Stimulated activated CD4-positive, alpha-beta T cell treated with anti-CD3 and anti-CD28 coated beads, TNF-alpha, amount 100 ng/mL, for 4 hours (primary cell): Measurements from ENCODE around the gene VPS4A.
"Not testable (repeated sequence)": the region's sequence is repeated elsewhere in the genome, so short reads cannot be mapped to it uniquely, and the experiment has no call there.

Source experiments
- DNase-seq, 3 experiments: peaks; one replicate each; pipeline ENCODE4 v3.0.0-alpha.2; 2020; ENCODE audit warnings: low read depth in 3 of 3

VPS4A gene

DNA sequence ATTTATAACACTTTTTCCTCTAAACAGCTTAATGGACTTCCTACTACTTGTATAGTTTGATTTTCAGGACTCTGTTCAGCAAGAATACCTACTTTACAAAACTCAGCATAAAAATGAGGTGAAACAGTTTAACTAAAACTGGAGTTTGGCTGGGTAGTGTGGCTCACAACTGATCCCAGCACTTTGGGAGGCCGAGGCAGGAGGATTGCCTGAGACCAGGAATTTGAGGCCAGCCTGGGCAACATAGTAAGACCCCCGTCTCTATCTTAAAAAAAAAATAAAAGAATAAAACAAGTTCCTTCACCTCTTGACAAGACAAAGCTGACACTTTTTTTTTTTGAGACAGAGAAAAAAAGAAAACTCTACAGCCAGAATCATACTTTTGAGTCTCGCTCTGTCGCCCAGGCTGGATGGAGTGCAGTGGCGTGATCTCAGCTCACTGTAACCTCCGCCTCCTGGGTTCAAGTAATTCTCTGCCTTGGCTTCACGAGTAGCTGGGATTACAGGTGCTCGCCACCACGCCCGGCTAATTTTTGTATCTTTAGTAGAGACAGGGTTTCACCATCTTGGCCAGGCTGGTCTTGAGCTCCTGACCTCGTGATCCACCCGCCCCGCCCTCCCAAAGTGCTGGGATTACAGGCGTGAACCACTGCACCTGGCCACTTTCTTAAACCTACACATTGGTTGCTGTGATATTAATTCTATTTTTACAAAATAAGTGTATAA is 16.6 kb downstream of the VPS4A start:
- no peak for DNase-seq

DNA sequence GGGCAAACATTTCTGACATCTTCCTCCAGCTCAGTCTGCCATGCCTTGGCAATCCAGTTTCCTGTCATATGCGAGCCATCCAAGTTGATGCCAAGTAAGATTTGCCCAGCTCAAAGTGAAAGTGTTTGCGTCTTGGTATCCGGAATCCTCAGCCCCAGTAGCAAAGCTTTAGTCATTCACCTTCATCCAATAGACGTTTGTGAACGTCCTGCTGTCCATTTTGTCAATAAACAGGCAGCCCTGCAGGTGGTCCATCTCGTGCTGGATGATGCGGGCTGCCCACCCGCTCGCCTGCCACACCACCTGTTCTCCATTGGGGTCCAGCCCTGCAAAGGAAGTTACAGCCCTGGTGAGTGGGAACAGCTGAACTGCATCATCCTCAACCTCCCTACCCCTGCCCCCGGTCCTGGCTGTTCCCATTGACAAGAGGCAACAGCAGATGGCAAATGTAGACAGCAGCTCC is 17.7 kb downstream of the VPS4A start:
- no peak for DNase-seq

DNA sequence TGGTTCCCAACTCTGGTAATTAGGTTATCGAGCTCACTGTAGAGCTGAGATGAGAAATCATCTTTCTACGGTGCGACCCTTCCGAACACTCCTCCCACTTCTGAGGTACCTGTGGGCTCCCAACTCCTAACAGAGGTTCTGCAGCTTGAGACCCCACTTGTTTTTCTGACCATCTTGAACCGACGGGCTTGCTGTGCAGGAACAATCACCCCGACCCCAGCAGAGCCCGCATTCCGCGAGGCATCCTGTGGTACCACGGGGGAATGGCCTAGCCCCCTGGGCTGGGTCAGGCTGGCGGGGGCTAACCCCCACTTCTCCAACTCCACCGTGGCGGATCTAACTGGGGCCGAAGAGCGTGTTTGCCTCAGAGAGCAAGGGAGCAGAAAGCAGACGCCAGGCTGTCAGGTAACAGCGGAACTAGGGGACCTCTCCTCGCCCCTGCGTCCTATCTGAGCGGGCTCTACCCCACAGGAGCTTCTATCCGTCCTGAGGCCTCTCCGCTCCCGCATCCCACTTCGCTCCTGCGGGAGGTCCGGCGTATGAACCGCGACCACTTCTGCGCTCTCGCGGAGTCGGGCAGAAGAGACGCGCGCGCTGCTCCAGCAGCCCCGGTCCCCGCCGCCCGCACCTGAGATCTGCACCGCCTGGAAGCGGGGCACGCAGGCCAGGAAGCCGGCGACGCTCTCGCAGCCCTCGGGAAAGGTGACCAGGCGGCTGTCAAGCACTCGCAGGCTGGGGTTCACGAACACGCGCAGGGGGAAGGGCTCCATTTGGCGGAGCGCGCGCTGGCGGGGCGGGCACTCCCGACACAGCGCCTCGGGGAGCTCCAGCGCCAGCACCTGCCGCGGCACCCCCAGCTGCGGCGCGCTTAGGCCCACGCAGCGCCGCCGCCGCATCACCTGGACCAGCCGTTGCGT is 18.5 kb downstream of the VPS4A start:
- peak in 2 of 3 experiments; percentile 41 to 42 for DNase-seq

DNA sequence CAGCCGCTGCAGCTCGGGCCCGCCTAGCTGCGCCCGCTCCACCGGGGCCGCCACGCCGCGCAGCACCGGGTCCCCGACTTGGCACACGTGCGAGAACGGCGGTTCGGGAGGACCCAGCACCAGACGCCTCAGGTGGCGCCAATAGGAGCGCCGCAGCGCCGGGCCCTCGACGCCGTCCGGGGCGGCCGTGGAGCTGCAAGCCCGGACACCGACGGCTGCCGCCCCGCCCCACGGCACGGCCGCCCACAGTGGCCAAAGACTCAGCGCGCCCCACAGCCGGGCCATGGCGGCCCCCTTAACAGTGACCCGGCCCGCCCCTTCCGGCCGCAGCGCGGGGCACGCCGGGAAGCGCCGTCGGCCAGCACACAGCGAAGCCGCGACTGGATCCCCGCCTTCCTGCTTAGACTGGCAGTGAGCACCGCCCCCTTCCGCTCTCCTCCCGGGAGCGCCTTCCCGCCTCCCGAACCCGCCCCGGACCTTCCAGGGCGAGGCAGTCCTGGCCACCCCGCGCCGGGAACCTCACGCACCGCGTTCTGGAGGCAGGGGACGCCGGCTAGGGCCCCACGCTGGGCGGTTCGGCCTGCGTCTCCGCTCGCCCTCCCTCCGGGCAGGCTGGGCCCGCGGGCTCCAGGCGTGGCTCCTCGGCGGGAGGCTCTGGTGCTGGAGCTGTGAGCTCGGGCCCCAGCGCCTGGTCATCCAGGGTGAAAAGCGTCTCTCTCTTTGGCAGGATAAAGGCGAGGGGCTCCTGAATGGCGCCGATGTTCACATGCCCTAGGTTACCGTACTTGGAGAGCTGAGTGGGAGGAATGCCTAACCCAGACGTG is 19.3 kb downstream of the VPS4A start, which contains the start of gene PDF:
Gene PDF, minus strand, starts transcription at position 303 of the 824 bp plus-strand sequence. Its CDS starts 18 bp downstream, at position 285.
- DNase-seq, result peak; percentile 68 to 77 (median 73)

DNA sequence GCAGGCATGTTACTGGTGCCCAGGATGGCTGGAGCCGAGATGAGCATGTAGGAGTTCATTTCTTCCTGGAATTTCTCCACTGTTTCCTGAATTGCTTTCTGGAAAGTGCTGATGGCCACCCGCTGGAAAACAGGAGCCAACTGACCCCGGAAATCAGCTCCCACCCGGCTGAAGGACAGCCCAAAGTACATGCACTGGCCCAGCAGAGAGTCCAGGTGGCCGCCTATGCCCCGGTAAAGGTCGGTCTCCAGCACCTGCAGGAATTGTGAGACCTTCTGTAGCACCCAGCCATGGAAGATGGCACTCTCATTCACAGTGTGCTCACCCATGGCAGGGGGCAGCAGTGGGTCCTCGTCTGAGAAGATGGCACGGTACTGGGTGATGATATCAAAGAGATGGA is 23.5 kb downstream of the VPS4A start:
- no peak for DNase-seq

DNA sequence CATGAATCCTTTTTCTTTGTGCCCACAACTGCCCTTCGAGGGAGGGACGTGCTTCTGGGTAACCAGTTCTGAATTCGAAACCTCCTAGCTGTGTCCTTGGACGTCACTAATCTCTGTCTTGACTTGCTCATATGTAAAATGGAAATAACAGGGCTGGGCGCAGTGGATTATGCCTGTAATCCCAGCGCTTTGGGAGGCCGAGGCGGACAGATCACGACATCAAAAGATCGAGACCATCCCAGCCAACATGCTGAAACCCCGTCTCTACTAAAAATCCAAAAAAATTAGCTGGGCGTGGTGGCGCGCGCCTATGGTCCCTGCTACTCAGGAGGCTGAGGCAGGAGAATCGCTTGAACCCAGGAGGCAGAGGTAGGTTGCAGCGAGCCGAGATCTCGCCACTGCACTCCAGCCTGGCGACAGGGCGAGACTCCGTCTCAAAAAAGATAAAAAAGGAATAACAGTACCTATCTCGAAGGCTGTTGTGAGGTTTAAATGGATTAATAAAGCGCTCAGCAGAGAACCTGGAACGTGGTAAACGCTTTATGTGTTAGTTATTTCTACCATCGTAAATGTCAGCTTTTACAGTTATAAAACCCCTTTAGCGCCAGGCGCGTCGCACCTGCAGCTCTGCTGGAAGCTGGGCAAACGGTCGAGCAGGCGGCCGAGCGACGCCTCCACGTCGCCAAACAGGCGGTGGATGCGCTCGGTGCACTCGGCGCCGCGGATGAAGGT is 27.6 kb downstream of the VPS4A start:
- DNase-seq, result no peak

DNA sequence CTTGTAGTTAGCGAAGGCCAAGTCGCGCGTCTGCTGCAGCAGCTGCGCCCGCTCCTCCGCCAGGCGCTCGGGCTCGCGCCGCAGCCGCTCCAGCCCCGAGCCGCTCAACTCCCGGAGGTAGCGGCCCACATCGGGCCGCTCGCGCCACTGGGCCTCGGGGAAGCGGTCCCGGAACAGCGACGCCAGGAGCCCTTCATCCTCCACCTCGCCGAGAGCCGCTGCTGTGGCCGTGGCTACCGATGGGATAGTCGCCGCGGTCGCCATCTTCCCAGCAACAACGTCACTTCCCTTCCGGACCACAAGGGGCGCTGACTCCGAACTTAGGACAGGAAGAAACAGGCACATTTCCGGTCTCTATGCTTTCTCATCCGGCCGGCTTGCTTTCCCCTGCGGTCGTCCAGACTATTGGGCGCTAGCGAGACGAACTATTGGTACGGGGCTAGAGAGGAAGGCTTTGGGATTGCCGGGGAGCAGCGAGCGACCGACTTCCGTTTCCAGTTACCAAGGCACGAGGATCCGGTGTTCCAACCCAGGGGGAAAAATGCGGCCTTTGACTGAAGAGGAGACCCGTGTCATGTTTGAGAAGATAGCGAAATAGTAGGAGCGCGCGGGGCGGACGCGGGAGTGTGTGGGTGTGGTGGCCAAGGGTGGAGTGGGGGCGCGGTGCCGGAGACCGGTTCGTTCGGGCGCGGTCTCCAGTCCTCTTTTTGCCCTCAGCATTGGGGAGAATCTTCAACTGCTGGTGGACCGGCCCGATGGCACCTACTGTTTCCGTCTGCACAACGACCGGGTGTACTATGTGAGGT is 28.3 kb downstream of the VPS4A start, which contains the start of the genes COG8 and NIP7:
Gene COG8, minus strand, starts transcription at position 276 of the 806 bp plus-strand sequence. Its CDS starts 12 bp downstream, at position 264.
Gene NIP7, plus strand, starts transcription at position 484 of the 806 bp plus-strand sequence. Its CDS starts 58 bp downstream, at position 542.
- DNase-seq, result peak; percentile 77 to 83 (median 83)

DNA sequence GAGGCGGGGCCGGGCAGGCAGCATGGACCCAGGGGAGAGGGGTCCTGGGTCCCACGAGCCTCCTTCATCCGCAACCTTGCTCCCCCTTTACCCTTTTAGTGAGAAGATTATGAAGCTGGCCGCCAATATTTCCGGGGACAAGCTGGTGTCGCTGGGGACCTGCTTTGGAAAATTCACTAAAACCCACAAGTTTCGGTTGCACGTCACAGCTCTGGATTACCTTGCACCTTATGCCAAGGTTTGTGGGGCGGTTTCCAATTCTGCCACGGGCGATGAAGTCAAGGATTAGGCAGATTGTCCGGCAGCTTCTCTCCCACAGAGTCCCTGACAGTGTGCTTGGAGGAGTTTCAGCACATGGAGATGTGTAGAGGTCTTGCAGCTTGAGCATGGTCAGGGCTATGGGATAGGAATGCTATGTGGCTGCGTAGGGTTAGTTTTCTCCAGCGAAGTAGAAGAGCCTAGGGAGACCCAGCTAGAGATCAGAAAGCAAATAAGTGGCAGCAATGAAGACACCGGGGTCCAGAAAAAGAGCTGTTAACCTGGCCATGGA is 29.0 kb downstream of the VPS4A start:
- DNase-seq, result no peak

DNA sequence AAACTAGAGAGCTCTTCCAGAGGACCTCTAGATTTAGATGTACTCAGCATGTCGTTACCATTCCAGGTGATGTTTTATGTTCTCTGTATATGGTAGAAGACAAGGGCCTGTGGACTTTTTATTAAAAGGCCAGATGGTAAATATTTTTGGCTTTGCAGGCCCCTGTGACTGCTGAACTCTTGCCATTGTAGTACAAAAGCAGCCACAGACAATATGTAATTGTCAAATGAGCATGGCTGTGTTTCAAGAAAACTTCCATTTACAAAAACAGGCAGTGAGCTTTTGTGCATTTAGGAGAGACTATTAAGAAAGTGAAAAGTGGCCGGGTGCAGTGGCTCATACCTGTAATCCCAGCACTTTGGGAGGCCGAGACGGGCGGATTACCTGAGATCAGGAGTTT is 33.0 kb downstream of the VPS4A start:
- no peak for DNase-seq

DNA sequence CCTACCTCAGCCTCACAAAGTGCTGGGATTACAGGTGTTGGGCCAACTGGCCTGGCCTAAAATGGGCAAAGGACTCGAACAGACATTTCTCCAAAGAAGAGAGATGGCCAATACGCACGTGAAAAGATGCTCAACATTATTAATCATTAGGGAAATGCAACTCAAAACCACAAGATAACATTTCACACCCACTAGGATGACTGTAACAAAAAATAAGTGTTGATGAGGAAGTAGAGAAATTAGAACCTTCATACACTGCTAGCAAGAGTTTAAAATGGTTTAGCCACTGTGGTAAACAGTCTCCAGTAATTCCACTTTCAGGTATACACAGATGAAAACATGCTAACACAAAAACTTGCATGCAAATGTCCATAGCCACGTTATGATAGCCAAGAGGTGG is 34.8 kb downstream of the VPS4A start:
- DNase-seq, result no peak

DNA sequence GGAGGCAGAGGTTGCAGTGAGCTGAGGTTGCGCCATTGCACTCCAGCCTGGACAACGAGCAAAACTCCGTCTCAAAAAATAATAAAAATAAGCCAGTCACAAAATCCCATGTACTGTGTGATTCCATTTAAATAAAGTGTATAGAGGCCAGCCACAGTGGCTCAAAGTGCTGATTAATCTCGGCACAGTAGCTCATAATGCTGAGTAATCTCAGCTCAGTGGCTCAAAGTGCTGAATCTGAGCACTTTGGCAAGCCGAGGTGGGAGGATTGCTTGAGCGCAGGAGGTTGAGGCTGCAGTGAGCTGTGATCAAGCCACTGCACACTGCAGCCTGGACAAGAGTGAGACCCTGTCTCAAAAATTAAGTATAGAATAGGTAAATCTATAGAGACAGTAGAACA is 35.5 kb downstream of the VPS4A start:
- DNase-seq, result no peak

DNA sequence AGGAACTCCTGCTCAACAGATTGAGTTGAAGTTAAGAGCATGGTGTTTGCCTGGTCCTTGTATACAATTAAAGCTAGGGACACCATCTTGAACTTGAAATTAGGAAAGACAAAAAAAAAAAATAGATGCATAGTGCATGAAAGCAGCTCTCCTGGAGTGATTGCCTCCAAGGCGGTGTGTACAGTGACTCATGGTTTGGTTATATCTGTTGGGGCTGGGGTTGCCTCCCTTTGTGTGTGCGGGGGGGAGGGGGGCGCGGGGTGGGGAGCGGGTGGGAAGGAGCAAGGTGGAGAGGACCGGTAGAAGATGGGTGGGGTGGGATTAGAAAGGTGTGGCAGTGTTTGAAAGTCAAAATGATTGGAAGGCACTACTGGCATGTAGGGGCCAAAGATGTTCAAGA is 37.1 kb downstream of the VPS4A start:
- DNase-seq, result no peak

DNA sequence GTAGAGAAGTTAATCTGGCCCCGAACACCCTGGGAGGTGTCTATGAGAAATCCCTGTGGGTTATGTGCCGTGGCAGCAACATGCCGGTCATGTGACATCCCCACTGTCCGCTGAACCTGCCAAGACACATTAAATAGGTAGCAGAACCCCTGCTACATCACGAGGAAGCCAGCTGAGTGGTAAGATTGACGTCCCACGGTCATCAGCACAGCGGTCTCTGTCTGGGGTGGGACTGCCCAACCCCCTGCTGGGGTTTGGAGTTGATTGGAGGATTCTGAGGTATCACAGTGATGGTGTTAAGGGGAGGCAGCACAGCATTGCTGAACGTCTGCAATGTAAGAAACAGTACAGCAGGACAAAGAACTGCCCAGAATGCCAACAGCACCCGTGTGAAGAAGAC is 38.4 kb downstream of the VPS4A start:
- DNase-seq, result no peak

DNA sequence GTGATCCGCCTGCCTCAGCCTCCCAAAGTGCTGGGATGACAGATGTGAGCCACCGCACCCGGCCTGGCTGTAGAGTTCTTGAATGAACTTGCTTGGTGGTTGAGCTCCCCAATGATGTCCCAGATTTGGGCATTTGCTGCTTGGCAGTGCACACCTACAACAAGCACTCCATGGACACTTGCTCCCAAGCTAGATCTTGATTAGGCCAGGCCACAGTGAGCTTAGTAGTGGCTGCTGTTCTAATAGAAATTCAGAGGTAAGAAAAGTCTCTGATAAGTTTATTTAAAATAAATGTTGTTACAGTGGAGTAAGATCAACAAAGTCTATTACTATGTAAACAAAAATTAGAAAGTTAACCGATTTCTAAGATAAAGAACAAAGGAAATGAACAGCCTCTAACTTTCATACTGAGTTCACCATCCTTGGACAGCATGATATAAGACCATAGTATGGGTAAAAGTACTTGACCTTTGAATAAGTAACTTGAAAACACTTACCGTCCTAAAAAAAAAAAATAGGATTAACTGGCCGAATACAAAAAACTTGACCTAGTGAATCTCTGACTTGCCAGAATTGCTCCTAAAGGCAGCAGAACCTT is 39.5 kb downstream of the VPS4A start:
- DNase-seq, result no peak

DNA sequence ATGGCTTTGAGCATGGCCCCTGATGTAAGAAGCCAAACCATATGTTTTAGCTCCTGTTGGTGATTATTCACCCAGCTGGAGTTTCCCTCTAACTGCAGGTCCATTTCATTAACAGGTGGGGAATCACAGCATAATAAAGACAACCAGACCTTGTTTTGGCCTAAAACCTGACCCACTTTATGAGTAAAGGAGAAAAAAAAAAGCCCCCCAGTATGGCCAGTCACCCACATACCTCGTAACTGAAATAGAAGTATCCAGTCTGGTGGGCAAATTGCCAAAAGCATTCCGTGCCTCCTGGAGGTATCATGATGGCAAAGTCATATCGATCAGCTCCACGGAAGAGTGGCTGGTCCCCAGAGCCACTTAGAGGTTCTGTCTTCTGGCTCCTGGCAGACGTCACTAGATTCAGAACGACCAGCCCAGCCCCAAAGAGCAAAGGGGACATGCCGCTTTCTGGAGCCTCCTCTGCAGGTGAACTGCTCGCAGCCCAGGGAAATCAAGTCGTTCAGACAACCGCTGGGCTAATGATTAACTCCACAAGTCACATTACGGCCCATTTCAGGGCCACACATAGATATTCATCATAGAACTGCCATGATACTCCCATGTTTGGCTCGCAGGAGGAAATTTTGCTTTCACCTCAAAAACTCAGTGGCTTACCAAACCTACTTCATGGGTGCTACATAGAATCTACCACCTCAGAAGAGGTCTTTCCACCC is 40.3 kb downstream of the VPS4A start, which contains the start of gene TMED6:
Gene TMED6, minus strand, starts transcription at position 478 of the 719 bp plus-strand sequence. Its CDS starts 33 bp downstream, at position 445.
- no peak for DNase-seq

DNA sequence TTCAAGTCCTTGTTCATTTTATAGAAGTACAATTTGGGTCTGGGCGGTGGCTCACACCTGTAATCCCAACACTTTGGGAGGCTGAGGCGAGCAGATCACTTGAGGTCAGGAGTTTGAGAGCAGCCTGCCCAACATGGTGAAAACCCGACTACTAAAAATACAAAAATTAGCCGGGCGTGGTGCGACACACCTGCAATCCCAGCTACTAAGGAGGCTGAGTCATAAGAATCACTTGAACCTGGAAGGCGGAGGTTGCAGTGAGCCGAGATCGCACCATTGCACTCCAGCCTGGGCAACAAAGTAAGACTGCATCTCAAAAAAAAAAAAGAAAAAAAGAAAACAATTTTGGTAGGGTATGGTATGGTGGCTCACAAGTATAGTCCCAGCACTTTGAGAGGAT is 48.9 kb downstream of the VPS4A start:
- DNase-seq, result not testable (repeated sequence)

DNA sequence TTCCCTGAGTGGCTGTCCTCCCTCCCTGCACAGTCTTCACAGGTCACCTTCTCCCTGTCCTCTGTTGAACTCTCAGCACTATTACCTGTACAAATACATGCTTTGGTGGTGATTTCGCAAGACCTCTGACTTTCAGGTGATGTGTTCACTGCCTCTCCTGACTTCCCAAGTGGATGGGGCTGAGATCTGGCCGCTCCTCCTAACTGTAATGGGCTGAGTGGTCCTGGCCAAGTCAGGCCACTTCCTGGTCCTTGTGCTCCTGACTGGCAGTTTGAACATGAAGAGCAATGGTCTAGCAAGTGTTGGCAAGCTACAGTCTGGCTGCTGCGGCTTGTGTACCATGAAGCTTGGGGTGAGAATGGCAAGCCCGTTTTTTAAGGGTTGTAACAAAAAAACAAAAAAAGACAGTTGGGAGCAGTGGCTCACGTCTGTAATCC is 52.1 kb downstream of the VPS4A start:
- DNase-seq, result no peak

DNA sequence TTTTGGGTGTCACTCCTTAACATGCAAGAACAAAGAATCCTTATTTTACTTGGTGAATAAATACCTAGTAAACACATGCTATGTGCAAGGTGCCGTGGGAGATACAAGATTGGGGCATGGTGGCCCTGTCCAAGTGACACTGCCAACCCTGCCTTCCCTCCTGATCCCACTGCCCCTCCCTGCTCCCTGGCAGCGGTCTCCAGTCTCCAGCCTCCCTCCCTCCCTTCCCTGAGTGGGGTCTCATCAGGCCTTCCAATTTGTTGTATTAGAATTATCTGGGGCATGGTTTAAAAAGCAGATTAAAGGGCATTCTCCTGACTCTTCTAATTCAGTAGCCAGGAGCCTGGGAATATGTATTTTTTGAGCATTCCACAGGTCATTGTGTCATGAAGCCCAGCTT is 52.9 kb downstream of the VPS4A start:
- no peak for DNase-seq
